SK-N-MC (cell line): ENCODE measurements around the gene SCN3B.
"Not testable (repeated sequence)": the region's sequence is repeated elsewhere in the genome, so short reads cannot be mapped to it uniquely, and the experiment has no call there.

Source experiments
- DNase-seq: peaks from one replicate; pipeline ENCODE4 v3.0.0-alpha.2; 2011; ENCODE audit warnings: low read depth, low spot score
- H3K27ac ChIP-seq: fragments of 200-600 bp; sonication (generic); 2 replicates; pipeline ENCODE4 v1.5.1; 2016; ENCODE audit warnings: mixed run types
- H3K36me3 ChIP-seq: fragments of 200-600 bp; sonication (generic); 2 replicates; pipeline ENCODE4 v1.6.1; 2017; ENCODE audit warnings: antibody characterized with exemption, low read length, mixed read lengths; ENCODE audit not compliant: insufficient read depth
- H3K4me3 ChIP-seq: fragments of 200-600 bp; sonication (generic); 2 replicates; pipeline ENCODE4 v1.5.1; 2016
- H3K9ac ChIP-seq: fragments of 200-600 bp; sonication (generic); 2 replicates; pipeline ENCODE4 v1.8.0; 2017; ENCODE audit warnings: mixed run types, mixed read lengths; ENCODE audit not compliant: insufficient read length
- H3K9me3 ChIP-seq: fragments of 200-600 bp; sonication (generic); 2 replicates; pipeline ENCODE4 v1.6.1; 2017; ENCODE audit warnings: low read depth, mild to moderate bottlenecking, antibody characterized with exemption, low read length, moderate library complexity, mixed read lengths
- EZH2 ChIP-seq: fragments of 200-600 bp; sonication (generic); IDR thresholded peaks from one replicate; pipeline ENCODE4 v1.6.1; 2017; ENCODE audit warnings: antibody characterized with exemption
- FOXP2 ChIP-seq: optimal IDR thresholded peaks from 2 replicates; pipeline ENCODE3; 2011; ENCODE audit warnings: mild to moderate bottlenecking, moderate library complexity; ENCODE audit not compliant: insufficient read depth; ENCODE audit errors: extremely low read length, control extremely low read depth
- POLR2AphosphoS5 ChIP-seq: IDR thresholded peaks from 2 replicates; pipeline ENCODE4 v1.6.1; 2012; ENCODE audit warnings: mild to moderate bottlenecking, low read depth, low read length, borderline replicate concordance

SCN3B gene

GRCh38 chr11:123672568-123672967 is 18.1 kb upstream of the SCN3B start:
- H3K36me3 ChIP-seq, result no peaks in the 10 kb centered on the region
- no peak overlapping the region for H3K9ac ChIP-seq
- DNase-seq, result no peak
- no peak overlapping the region for H3K27ac ChIP-seq
- no peaks in the 10 kb centered on the region for H3K9me3 ChIP-seq
- no peak overlapping the region for H3K4me3 ChIP-seq
- TF ChIP-seq EZH2, result no peak
- TF ChIP-seq POLR2AphosphoS5, result no peak
- no peak for TF ChIP-seq FOXP2

- Histone ChIP-seq H3K27ac (no peak overlapping the region), H3K36me3 (no peaks in the 10 kb centered on the region)
- TF ChIP-seq POLR2AphosphoS5 (no peak), FOXP2 (no peak), EZH2 (no peak)
These were observed 17.1 kb upstream of the SCN3B start for GRCh38 chr11:123671534-123671933.

GRCh38 chr11:123670081-123670480 is 15.7 kb upstream of the SCN3B start:
- Histone ChIP-seq H3K9me3 (no peaks in the 10 kb centered on the region), H3K36me3 (no peaks in the 10 kb centered on the region), H3K9ac (no peak overlapping the region), H3K27ac (no peak overlapping the region), H3K4me3 (no peak overlapping the region)
- no peak for TF ChIP-seq POLR2AphosphoS5
- TF ChIP-seq FOXP2, result no peak
- TF ChIP-seq EZH2, result no peak
- DNase-seq, result no peak

More at GRCh38 chr11:123671534-123671933, 17.1 kb upstream of the SCN3B start:
- no peak for DNase-seq
- H3K9me3 ChIP-seq, result no peaks in the 10 kb centered on the region
- no peak overlapping the region for H3K9ac ChIP-seq
- no peak overlapping the region for H3K4me3 ChIP-seq

GRCh38 chr11:123665306-123665705 is 10.9 kb upstream of the SCN3B start:
- DNase-seq, result no peak
- H3K9ac ChIP-seq, result no peak overlapping the region
- H3K4me3 ChIP-seq, result no peak overlapping the region
- H3K9me3 ChIP-seq, result no peaks in the 10 kb centered on the region
- no peak overlapping the region for H3K27ac ChIP-seq
- TF ChIP-seq FOXP2, result no peak
- TF ChIP-seq EZH2, result no peak
- no peak for TF ChIP-seq POLR2AphosphoS5
- no peaks in the 10 kb centered on the region for H3K36me3 ChIP-seq

GRCh38 chr11:123659965-123660364 is 5.5 kb upstream of the SCN3B start:
- not testable (repeated sequence) for H3K36me3 ChIP-seq, DNase-seq, H3K4me3 ChIP-seq, H3K9ac ChIP-seq, H3K9me3 ChIP-seq, H3K27ac ChIP-seq

- Histone ChIP-seq H3K9me3 (no peaks in the 10 kb centered on the region), H3K9ac (no peak overlapping the region), H3K27ac (no peak overlapping the region), H3K36me3 (no peaks in the 10 kb centered on the region), H3K4me3 (no peak overlapping the region)
- no peak for DNase-seq
- TF ChIP-seq FOXP2 (no peak), POLR2AphosphoS5 (no peak), EZH2 (no peak)
These were observed 4.9 kb upstream of the SCN3B start for GRCh38 chr11:123659311-123659710.

- H3K27ac ChIP-seq, result no peak overlapping the region
- DNase-seq, result no peak
- TF ChIP-seq POLR2AphosphoS5 (no peak), EZH2 (no peak), FOXP2 (no peak)
- H3K4me3 ChIP-seq, result peak overlapping the region; percentile 82
- no peak overlapping the region for H3K9ac ChIP-seq
- H3K36me3 ChIP-seq, result no peaks in the 10 kb centered on the region
- H3K9me3 ChIP-seq, result no peaks in the 10 kb centered on the region
These were observed 428 bp downstream of the SCN3B start for GRCh38 chr11:123653827-123654565.

GRCh38 chr11:123653483-123653826 is 969 bp downstream of the SCN3B start:
- TF ChIP-seq FOXP2, result no peak
- Histone ChIP-seq H3K36me3 (no peaks in the 10 kb centered on the region), H3K9me3 (no peaks in the 10 kb centered on the region), H3K4me3 (peak overlapping the region; percentile 82; the same call in 1 of the 2 replicates), H3K9ac (no peak overlapping the region), H3K27ac (no peak overlapping the region)
- no peak for DNase-seq

- Histone ChIP-seq H3K9ac (no peak overlapping the region), H3K27ac (no peak overlapping the region), H3K4me3 (no peak overlapping the region), H3K36me3 (no peaks in the 10 kb centered on the region), H3K9me3 (no peaks in the 10 kb centered on the region)
- DNase-seq, result no peak
- no peak for TF ChIP-seq POLR2AphosphoS5
- no peak for TF ChIP-seq FOXP2
- no peak for TF ChIP-seq EZH2
These were observed 1.8 kb downstream of the SCN3B start for GRCh38 chr11:123652599-123652998.
